Fibroblast of skin of abdomen (primary cell): Measurements from ENCODE around the gene ZNF148.
A peak's percentile ranks its signal among the peaks of the same experiment; 100 is the strongest.

Experiments used
- DNase-seq: peaks from one replicate; pipeline ENCODE4 v3.0.0-alpha.2; 2013

The ZNF148 gene

DNA sequence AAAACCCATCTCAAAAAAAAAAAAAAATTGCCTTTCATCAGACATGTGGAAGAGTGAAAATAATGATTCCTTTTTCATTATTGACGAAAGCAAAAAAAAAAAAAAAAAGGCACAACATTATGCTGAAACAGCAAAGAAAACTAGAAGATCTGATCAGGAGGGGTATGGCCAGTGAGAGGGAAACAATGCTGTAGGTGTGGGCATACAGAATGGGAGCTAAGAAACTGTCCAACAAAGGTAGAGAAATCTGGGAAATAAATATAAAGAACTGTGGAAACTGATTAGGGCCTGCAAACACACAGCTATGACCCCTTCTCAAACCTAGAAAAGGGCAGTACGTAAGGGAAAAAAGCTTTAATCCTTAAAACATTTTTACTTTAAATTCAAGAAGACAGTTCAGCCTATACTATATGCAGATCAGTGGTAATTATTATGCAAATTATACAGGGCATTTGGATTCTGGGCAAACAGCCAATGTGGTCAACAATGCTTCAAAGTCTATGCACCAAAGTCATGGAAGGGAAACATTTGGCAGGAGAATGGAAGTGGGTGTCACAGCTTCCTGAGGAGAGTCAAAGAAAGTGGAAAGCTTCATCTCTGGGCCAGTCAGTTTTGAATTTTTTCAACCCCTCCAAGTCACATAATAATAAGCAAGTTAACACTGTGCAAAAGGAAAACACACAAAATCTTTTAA, 94.3 kb downstream of the ZNF148 start:
- peak; percentile 82 for DNase-seq

GRCh38 chr3:125278155-125278554, 97.0 kb downstream of the ZNF148 start:
- no peak for DNase-seq

DNA sequence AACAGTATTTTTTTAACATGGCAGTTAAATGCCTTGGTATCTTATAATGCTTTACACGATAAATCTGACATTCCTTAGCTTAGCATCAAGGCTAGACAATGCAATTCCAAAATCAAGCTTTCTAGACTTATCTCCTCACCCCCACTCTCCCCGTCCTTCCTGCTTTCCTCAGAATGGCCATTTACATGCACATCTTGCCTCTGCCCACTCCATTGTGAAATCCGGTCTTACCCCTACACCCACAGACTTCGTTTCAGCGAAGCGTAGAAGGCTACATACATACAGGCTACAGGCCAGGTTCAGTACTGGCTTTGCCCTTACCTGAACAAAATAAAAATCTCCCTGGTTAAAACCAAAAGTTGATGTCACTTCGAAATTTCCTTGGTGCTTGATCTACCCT, 104.0 kb downstream of the ZNF148 start:
- DNase-seq: no peak

- no peak for DNase-seq
Observed at GRCh38 chr3:125267460-125267859, 107.7 kb downstream of the ZNF148 start.

- no peak for DNase-seq
Observed at GRCh38 chr3:125266971-125267370, 108.2 kb downstream of the ZNF148 start.

DNA sequence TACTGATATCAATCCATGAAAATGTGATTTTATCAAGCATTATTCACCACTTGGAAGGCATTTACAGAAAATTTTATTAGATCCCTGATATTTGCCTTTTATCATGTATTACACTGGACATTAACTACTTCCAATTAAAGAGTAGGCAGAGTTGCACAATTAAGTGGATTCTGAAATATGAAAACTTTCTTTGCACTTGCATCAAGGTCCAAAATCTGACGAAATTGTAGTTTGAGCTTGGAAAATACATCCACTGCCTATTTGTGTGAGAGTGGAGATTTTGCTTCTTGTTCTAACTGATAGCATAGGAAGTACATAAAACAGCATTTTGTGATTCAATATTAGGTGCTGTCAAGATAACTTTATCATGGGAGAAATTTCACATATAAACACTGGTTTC, 113.0 kb downstream of the ZNF148 start:
- no peak for DNase-seq

DNA sequence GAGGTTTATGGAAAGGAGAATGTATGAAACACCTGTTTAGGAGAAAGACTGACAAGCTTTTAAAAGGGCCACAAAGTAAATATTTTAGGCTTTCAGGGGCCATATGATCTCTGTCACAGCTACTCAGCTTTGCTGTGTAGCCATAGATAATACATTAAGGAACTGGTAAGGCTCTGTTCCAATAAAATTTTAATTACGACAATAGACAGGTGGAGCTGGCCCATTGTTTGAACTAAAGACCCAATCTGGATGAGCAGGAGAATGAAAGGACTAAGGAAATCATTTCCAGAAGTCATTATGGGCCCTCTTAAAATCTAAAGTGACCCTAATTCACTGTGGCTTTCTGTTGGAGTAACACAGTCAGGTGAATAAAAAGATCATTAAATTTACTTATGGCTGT, 114.1 kb downstream of the ZNF148 start:
- DNase-seq: no peak

DNA sequence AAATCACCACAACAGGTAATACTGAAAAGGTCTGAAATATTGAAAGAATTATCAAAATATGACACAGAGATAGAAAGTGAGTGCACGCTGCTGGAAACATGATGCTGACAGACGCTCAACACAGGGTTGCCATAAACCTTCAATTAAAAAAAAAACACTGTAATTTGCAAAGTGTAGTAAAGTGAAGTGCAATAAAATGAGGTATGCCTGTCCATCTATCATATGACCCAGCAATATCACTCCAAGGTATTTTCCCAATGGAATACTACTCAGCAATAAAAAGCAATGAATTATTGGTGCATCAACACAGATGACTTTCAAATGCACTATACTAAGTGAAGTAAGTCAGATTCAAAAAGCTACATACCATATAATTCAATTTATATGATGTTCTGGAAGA, 115.0 kb downstream of the ZNF148 start:
- DNase-seq: no peak

DNA sequence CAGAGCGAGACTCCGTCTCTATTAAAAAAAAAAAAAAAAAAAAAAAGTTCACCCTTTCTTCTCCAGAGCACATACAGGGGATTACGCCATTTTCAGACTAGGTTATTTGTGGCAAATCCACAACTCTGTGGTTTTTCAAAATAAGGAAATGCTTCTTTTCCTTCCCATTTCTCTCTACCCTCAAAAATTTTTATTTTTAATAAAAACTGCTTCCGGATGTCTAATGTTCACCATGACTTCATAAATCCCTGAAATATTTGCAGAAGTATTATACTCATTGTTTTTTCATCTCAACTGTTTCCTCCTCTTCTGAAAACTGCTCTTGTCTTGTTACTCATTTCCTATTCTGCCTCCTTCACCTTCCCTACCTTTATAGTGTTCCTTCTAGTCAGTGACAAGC, 117.6 kb downstream of the ZNF148 start:
- DNase-seq: no peak

DNA sequence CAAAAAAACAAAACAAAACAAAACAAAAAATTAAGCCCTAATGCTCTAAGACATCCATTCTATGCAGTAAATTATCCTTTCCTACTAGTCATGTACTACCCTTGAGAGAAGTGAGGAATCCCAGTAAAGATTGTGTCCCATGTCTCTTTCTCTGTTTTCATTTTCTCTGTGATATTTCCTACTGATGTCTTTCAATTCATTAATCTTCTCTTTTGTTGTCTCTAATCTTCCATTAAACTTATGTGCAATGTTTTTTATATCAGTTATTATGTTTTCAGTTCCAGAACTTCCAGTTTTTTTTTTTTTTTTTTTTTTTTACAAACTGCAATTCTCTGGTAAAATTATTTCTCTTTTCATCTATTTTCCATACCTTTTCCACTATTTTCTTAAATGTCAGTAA, 118.5 kb downstream of the ZNF148 start:
- no peak for DNase-seq

GRCh38 chr3:125250973-125251372, 124.2 kb downstream of the ZNF148 start:
- no peak for DNase-seq

- DNase-seq: no peak
Observed at GRCh38 chr3:125246237-125246636, 128.9 kb downstream of the ZNF148 start.

DNA sequence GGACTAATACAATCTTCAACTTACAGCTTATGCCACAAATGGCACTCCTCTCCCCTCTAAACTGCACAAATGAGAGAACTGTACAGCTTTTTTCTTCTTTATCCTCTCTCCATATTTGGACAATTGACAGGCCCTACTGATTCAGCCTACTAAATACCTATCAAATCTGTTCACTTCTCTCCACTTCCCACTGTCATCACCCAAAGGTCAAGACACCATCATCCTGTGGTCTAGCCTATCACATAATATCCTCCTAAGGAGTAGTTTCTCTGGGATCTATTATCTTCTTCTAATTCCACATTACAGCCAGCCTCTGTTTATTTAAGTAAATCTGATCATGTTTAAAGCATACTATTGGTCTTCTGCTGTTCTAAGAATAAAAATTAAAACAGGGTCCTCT, 129.6 kb downstream of the ZNF148 start:
- peak; percentile 62 for DNase-seq

DNA sequence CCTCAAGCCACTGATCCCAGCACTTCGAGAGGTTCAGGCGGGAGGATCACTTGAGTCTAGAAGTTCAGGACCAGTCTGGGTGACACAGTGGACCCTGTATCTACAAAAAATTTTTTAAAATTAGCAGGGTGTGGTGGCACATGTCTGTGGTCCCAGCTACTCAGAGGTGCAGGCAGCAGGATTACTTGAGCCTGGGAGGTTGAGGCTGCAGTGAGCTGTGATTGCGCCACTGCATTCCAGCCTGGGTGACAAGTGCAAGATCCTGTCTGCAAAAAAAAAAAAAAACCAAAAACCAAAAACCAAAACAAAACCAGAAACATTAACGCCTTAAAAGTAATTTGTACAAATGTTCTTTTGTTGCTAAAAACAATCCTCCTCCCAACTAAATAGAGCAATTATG, 134.6 kb downstream of the ZNF148 start:
- peak; percentile 45 for DNase-seq

GRCh38 chr3:125239266-125239665, 135.9 kb downstream of the ZNF148 start:
- DNase-seq: no peak

DNA sequence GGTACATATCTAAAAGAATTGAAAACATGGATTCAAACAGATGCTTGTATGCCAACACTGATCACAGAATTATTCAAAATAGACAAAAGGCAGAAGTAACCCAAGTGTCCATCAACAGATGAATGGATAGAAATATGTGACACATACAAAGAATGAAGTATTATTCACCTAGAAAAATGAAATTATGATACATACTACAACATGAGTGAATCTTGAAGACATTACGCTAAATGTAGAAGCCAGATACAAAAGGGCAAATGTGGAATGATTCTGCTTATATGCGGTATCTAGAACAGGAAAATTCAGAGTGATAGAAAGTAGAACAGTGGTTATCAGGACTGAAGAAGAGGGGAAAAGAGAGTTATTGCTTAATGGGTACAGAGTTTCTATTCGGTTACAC, 136.4 kb downstream of the ZNF148 start:
- no peak for DNase-seq

GRCh38 chr3:125236331-125236903, 138.7 kb downstream of the ZNF148 start:
- peak; percentile 71 for DNase-seq

DNA sequence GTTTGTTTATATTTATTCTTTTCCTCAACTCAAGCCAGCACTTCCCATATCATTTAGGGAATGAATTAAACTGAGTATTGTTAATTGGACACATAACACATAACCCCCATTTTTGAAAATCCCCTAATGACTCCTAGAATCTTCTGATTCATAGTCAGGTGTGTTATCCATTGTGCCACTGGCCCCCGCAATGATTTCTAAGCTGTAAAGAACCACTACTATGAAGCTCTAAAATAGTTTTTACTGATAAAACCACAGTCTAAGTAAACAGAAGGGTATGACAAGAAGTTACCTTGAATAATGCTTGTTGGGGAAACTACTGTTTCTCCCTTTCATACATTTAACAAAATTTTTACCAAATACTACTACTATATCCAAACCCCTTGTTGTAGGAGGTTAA, 140.3 kb downstream of the ZNF148 start:
- no peak for DNase-seq

- DNase-seq: no peak
Observed at GRCh38 chr3:125232401-125232800, 142.7 kb downstream of the ZNF148 start.

DNA sequence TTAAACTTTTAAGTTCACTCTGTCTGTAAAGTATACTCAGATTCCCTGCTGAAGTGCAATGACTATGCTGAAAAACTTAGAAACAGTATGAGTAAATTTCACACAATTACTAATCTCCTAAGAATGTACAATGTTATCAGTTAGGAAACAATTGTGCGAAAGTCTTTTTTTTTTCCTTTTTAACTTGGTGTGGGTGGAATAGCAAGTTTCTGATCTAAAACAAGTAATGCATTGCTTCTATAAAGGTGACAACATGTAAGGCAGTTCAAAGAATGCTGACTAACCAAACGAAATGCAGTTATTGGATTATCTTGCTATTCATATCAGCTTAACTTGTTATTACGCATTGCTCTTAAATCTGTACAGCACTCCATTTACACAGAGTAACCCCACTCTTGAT, 143.2 kb downstream of the ZNF148 start:
- DNase-seq: peak; percentile 66

DNA sequence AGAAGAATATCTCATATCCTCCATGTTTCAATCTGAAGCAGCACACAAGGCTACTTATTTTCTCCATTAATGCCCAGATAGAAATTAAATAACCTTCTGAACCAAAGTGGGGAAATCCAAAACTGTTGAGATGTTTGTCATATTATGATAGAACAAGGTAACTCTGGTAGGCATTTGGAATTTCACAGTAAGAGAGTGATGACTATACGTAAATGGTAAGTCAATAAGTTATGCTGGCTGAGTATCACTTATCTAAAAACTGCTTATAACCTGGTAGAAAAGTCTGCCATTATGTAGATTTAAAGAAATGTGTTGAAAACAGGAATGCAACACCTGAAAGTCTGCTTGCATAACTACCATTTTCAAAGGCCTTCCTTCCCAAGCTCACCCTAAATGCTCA, 145.4 kb downstream of the ZNF148 start:
- no peak for DNase-seq

DNA sequence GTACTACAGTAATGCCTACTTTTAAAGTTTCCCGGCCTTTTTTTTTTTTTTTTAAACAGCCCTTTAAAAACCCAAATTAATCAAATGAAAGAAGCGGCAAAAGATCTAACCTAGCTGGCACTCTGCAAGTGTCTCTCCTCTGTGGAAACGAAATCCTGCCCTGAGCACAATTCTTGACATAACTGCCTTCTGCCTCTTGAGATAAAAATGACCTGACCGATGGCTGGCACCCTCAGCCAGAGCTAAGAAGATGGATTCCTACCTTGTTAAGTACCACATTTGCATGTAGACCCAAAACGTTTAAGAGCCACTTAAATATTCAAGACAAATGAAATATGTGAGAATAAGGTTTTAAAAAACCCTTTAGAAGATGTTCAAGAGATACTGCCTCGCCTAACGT, 146.0 kb downstream of the ZNF148 start:
- no peak for DNase-seq

- DNase-seq: no peak
Observed at GRCh38 chr3:125221831-125222230, 153.3 kb downstream of the ZNF148 start.

- DNase-seq: peak; percentile 73
Observed at GRCh38 chr3:125220727-125221429, 154.2 kb downstream of the ZNF148 start.
